Bronchial epithelial cell (primary cell): Measurements from ENCODE around the gene FBXO36. TPM values are rescaled to one million over a fixed set of nuclear protein-coding genes. Genes with fewer than 3 reads are reported as not detected.

Source experiments
- DNase-seq: peaks from one replicate; pipeline ENCODE4 v3.0.0-alpha.2; 2010; ENCODE audit warnings: low read depth
- FAIRE-seq: peaks from 2 replicates; lab custom pipeline; 2011; peaks lifted over from hg19 to GRCh38; lab: Jason Lieb, UNC
- H3K27me3 ChIP-seq: 2 replicates; pipeline ENCODE4 v1.5.1; 2011; ENCODE audit warnings: low read length; ENCODE audit not compliant: control insufficient read depth, insufficient read depth
- H3K36me3 ChIP-seq: 2 replicates; pipeline ENCODE4 v1.5.1; 2011; ENCODE audit warnings: low read length; ENCODE audit not compliant: control insufficient read depth, insufficient read depth
- H3K4me3 ChIP-seq: 2 replicates; pipeline ENCODE4 v1.5.1; 2011; ENCODE audit warnings: mild to moderate bottlenecking, low read depth, low read length, control low read depth
- total RNA-seq: library from RNA; depleted of rRNA; stranded (reverse); fragments of >200 nt; gene quantifications from 2 replicates; pipeline ENCODE4 v1.2.1, GENCODE V29; 2014
- TF ChIP-seq, protein P1 (sequence below): IDR thresholded peaks from 2 replicates; pipeline ENCODE4 v1.5.1; 2011; ENCODE audit warnings: mild to moderate bottlenecking, moderate library complexity, low read length, control low read depth, inconsistent platforms; ENCODE audit not compliant: insufficient read depth, severe bottlenecking

FBXO36 gene
- total RNA-seq, 1 donor from 2014 or later: 3.4 TPM

GRCh38 chr2:230007931-230008707, 85.8 kb downstream of the FBXO36 start:
- no peaks in the 10 kb centered on the region for H3K27me3 ChIP-seq
- no peak overlapping the region for H3K4me3 ChIP-seq
- DNase-seq: peak; percentile 59

GRCh38 chr2:230008708-230009066, 86.4 kb downstream of the FBXO36 start:
- DNase-seq (peak; percentile 5), FAIRE-seq (no peak)
- TF ChIP-seq, protein P1, sequence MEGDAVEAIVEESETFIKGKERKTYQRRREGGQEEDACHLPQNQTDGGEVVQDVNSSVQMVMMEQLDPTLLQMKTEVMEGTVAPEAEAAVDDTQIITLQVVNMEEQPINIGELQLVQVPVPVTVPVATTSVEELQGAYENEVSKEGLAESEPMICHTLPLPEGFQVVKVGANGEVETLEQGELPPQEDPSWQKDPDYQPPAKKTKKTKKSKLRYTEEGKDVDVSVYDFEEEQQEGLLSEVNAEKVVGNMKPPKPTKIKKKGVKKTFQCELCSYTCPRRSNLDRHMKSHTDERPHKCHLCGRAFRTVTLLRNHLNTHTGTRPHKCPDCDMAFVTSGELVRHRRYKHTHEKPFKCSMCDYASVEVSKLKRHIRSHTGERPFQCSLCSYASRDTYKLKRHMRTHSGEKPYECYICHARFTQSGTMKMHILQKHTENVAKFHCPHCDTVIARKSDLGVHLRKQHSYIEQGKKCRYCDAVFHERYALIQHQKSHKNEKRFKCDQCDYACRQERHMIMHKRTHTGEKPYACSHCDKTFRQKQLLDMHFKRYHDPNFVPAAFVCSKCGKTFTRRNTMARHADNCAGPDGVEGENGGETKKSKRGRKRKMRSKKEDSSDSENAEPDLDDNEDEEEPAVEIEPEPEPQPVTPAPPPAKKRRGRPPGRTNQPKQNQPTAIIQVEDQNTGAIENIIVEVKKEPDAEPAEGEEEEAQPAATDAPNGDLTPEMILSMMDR: no peak
- H3K27me3 ChIP-seq: no peaks in the 10 kb centered on the region
- H3K4me3 ChIP-seq: no peak overlapping the region
- no peaks in the 10 kb centered on the region for H3K36me3 ChIP-seq

More at GRCh38 chr2:230007931-230008707, 85.8 kb downstream of the FBXO36 start:
- TF ChIP-seq, protein P1: peak; percentile 68
- FAIRE-seq: peak; percentile 18
- no peaks in the 10 kb centered on the region for H3K36me3 ChIP-seq

- FAIRE-seq: peak; percentile 7
- DNase-seq: no peak
- Histone ChIP-seq H3K27me3 (no peaks in the 10 kb centered on the region), H3K4me3 (no peak overlapping the region), H3K36me3 (no peaks in the 10 kb centered on the region)
- TF ChIP-seq, protein P1: no peak
Observed at GRCh38 chr2:230010501-230010900, 88.2 kb downstream of the FBXO36 start.

GRCh38 chr2:230011617-230012016, 89.3 kb downstream of the FBXO36 start:
- no peaks in the 10 kb centered on the region for H3K36me3 ChIP-seq
- DNase-seq: no peak
- TF ChIP-seq, protein P1: no peak
- no peaks in the 10 kb centered on the region for H3K27me3 ChIP-seq
- FAIRE-seq: no peak
- no peak overlapping the region for H3K4me3 ChIP-seq

DNA sequence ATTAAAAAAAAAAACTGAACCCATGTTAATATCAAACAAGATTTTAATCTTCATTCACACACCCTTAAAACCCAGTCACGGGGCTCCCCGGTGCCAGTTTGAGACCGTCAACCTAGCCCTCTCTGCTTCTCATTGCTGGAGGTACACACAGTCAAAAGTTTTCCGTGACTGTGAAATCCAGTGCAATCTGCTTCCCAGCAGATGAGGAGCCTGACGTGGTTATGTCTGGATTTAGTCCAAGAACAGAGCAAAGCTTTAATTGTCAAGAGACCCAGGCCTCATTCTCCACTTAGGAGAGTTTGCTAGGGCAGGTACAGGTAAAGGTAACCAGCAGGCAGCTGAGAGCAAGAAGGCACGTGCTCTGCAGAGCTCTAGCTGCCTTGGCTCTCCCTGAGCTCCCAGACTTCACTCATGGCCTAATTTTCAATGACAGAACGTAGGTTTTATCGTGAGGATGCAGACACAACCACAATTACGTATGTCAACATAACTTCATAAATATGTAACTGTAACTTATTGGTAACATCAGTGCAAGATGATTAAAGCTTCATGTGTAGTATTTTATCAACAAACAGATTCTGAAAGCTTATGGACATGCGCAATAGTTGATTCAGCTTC, 90.1 kb downstream of the FBXO36 start:
- TF ChIP-seq, protein P1: no peak
- Histone ChIP-seq H3K27me3 (no peaks in the 10 kb centered on the region), H3K4me3 (no peak overlapping the region), H3K36me3 (no peaks in the 10 kb centered on the region)
- no peak for FAIRE-seq
- no peak for DNase-seq

DNA sequence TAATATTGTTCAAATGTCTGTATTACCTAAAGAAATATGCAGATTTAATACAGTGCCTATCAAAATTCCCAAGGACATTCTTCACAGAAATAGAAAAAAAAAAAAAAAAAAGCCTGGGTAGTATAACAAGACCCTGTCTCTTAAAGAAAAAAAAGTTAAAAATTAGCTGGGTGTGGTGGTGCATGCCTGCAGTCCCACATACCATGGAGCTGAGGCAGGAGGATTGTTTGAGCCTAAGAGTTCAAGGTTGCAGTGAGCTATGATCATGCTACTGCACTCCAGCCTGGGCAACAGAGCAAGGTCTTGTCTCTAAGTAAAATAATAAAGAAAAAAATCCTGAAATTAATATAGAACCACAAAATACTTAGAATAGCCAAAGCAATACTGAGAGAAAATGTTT, 94.5 kb downstream of the FBXO36 start:
- H3K4me3 ChIP-seq: no peak overlapping the region
- TF ChIP-seq, protein P1: no peak
- no peaks in the 10 kb centered on the region for H3K36me3 ChIP-seq
- DNase-seq (no peak), FAIRE-seq (no peak)
- H3K27me3 ChIP-seq: no peaks in the 10 kb centered on the region
